GM20431 (cell line): ENCODE data around the gene SAXO1.

Experiments used
- in situ Hi-C: fragments of 300-500 bp; cut with MseI, MboI; formaldehyde crosslinking; loops from one replicate; pipeline ENCODE4 v1.15.0; 2020; ENCODE audit warnings: low sequenced_read_pairs; ENCODE audit not compliant: unreplicated experiment

The SAXO1 gene

DNA sequence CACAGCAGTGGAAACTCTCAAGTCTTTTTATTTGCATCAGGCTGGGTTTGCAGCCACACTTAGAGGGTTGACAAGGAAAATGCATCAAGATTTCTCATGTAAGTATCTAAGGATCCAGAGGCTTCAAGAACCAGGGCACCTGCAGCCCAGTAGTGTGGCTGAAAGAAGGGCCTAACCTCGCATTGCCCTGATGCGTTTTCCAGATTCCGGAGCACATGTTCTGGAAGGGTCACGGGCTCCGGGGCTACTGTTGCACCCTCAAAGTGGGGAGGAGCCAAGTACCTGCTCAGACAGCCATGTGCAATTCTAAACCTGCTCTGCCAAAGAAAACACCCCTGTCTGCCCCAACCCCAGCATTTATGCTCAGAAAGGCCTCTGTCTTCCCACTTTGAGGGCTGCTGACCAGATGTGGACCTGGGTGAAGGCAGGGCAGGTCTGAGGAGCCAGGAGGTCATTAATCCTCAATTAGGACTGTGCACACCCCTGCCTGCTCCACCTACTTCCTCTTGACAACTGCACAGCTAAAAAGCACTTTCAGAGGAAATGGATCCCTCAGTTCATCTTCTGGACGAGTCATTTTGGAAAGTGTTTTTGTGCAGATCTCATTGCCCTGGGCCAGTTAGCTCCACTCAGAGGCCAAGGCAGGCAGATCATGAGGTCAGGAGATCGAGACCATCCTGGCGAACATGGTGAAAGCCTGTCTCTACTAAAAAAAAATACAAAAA, 110.7 kb downstream of the SAXO1 start:
- in situ Hi-C loops: no loop called here

DNA sequence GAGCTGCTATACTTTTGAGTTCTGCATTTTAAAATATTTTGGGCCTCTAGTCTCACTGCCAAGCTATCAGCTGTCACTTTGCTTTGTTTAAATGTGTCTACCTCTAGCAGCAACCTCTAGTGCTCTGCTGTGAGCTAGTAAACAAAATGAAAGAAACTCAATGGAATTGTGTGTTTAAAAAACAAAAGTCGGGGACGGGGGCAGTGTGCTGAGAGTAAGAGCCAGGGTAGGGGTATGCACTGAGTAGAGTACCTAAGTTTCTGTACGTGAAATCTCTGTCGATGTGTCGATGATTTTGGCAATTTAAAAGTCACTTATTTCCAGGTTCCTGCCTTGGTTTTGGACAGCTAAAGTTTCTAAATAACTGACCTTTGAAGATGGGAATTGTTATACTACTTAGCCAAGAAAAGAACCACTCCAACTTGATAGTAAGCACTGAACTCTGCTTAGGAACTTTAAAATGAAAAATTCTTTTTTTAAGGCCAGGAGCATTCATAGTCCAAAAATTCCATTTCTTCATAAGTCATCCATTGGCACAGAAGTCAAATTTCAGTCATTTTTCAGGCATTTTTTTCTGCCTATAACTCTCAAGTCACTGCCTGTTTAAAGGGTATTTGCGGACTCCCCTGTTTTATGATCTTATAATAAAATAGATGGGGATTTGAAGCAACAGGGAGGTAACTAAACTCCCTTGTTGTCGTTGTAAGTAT, 111.5 kb downstream of the SAXO1 start:
- in situ Hi-C loops: no loop called here

DNA sequence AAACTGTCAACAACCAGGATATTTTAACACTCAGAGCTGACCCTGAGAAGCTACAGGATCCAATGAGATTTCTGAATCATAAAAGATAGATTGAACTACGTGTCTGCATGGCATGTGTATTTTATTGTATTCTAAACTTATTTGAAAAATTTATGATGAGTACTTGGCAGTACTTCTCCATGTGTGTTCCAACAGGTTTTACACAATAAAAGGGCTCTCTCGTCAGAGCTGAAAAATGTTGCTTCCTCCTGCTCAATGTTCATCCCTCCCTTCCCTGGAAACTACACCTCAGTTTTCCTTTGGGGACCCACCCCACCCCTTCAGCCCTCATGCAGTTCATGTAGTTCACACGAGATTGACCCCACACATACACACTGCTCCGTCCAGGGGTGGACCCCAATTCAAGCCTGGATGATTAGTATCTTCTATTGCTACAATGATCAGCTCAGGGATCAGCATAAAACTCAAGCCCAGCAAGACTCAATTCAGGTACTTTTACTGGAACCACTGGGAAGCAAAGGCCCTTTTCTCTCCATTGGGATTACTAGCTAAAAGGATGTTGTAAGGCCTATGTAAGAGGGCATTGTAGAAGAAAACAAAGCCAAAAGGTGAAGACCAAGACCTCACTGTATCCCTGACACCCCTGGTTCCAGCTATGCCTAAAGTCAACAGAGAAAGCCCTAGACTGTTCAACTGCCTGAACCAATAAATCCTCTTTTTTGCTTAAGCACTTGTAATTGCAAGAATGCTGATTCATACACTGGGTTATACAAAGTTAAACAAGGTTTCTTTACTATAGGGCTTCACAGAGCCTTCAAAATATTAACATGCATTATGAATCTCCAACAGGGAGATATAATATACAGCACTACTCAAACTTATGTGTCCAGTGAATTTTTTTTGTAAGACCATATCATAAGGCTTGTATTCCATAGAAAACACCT, 112.6 kb downstream of the SAXO1 start:
- in situ Hi-C loops: no loop called here

DNA sequence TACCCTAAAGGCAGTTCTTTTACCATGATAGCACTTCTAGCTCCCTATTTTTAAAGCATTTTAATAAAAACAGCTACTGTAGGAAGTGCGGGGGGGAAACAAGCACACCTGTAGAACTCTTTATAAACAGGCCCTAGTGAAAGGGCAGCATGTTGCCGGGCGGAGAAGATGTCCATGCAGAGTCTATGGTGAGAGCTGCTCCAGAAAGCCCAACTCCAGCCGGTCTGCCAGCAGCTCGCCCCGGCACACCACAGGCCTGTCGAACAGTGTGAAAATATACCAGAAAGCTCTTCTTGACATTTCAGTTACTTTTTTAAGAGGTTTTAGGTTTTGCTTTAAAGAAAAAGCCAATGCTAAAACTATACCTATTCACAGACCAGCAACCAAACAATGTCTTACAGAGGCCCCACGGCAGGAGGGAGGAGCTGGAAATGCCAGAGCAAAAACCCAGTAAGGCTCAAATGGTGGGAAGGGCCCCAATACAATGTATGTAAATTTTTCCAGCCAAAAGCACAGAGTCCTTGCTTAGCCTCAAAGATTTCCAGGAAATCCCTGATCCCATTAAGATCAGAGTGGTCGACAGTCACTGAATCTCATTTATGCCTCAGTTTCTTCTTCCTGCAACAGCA, 121.2 kb downstream of the SAXO1 start:
- in situ Hi-C loops: no loop called here

DNA sequence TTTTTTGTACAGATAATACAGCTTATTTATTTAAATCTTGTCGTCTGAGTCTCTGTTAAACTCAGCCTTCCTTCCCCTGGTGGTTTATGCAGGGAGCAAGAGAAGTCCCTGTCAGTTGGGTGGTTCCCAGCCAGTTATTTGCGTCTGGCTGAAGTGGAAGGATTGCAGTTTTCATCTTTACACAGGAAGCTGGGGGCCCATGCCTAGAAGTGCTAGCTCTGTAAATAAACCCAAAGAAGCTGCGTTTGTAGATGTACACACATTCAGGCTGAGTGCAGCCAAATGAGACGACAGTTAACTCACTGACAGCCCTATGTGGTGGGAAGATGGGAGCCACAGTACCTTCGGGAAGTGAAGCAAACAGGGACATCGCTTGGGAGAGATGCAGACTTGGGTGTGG, 122.1 kb downstream of the SAXO1 start:
- in situ Hi-C loops: no loop called here

DNA sequence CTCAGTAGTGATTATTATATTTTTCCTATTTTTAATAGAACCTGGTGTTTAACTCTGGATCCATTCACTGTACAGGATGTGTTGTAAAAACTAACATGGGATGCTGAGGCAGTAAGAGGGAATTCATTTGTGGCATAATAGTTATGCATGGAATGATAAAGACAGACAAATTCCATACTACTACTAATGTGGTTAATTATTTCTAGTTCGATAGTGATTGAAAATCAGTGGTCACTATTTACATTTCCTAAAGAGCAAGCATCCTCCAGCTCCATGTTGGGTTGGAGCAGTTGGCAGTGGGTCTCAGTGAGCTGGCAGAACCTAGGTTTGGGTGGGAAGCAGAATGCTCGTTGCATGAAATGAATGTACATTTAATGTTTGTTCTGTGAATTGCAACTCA, 122.6 kb downstream of the SAXO1 start:
- in situ Hi-C loops: no loop called here

DNA sequence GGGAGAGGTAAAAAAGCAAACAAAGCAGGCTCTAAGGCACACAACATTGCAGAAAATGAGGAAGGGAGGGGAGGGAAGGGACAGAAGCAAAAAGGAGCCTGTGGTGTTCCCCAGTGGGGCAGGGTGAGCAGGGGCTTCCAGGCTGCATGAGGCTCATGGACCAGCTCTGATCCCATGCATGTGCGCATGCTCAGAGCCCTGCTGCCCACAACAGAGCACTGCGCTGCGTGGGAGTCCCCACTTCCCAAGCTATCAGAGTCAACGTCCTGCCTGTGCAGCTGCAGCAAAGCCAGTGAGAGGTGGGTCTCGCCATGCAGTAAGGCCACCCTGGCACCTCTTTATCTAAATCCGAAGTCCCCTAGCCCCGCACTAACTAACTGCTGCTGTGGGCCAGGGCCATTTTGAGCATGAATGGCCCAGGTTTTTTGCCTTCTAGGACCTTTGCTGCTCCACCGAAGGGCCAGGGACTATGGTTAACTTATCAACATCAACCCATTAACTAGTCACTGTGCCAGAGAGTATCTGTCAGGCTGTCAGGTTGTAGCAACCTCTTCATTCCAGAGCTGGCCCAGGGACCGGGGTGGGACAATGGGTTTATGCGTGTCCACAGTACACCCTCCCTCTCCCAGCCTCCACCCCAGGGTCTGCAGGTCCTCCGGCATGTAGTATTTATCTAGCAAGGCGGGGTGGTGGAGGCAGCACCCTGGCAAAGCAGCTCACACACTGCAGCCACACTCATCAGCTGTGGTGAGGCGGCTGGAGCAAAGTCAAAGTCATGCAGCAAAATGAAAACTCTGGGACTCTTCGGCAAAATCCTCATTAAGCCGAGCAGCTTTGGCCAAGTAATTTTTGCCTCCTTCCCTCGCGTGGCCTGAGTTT, 123.6 kb downstream of the SAXO1 start:
- in situ Hi-C loops: no loop called here

DNA sequence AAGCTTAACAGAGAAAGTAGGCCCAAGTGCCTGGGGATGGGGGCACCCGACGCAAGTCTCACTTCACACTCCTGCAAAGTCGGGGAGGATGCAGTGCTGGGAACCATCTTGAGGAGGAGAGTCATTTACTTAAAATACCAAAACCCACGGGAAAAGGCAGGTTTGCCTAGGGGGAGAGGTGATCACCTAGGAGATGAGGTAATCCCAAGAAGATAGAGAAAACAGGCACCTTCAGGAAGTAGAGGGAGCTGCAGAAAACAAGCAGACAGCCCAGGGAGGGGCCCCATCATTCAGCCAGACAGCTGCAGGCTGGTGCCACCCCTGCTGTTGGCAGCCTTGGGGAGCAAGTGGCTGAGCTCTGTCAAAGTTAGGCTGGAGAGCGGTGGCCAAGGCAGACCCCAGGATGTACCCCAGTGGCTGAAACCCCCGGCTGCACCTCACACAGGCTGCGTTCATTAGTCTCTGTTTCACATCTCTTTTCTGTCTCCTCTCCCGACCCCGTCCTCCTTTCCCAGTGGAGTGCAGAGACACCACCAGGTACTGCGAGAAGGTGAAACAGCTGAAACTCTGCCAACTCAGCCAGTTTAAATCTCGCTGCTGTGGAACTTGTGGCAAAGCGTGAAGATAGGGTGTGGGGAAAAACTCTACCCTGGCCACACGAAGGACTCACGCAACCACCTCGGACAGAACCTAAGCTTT, 124.9 kb downstream of the SAXO1 start:
- in situ Hi-C loops: no loop called here

DNA sequence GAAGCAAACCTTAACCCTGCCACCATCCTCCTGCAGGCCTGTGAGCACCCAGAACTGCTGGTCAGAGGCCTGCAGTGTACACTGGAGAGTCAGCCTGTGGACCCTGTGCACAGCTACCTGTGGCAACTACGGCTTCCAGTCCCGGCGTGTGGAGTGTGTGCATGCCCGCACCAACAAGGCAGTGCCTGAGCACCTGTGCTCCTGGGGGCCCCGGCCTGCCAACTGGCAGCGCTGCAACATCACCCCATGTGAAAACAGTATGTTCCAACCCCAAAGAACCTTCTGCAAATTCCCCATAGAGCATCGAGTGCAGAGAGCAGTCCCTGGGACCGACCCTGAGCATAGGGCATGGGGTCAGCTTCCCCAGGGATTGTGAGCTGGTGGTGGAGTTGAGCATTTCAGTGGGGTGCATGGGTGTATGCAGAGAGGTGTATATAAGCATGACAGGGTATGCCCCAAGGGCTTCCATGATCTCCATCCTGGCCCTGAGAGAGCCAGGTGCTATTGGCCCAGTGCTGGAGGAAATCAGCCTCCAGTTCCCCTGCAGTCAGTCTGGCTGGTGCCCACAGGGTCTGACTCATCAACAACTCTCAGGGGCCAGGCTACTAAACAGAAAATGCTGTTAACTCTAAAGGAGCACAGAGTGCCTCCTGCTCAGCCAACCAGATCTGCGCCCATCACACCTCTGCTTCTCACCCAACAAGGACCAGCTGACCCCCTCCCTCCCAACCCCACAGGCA, 126.2 kb downstream of the SAXO1 start:
- in situ Hi-C loops: no loop called here

DNA sequence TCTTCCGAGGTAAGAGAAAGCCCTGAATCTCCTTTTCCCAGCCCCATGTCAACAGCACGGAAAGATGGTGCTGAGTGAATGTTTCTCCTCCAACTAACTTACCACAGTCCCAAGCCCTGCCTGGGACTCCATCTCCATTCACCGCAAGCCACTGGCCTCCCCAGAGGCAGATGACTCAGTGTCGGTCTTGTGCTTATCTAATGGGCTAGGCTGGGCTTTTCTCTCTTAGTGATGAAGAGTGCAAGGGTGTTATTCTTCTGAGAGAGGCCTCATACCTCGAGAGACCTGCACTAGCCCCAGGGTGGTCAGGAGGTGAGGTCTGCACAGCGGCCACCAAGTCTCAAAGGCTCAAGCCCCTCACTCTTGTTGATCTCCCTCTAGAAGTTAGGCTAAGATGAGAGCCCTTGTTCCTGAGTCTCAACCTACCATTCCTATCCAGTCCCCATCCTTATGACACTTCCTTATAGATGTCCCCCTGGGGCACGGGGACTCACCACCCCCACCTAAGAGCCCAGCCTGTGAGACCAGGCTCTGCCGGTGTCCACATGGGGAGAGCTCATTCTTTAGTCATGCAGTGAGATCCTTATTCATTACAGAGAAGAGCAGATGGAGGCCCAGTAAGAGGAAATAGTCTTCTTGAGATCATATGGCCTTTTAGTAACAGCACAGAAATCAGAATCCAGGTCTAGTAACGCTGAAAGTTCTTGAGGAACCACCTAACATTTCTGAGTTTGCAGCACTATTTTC, 127.0 kb downstream of the SAXO1 start:
- in situ Hi-C loops: no loop called here

DNA sequence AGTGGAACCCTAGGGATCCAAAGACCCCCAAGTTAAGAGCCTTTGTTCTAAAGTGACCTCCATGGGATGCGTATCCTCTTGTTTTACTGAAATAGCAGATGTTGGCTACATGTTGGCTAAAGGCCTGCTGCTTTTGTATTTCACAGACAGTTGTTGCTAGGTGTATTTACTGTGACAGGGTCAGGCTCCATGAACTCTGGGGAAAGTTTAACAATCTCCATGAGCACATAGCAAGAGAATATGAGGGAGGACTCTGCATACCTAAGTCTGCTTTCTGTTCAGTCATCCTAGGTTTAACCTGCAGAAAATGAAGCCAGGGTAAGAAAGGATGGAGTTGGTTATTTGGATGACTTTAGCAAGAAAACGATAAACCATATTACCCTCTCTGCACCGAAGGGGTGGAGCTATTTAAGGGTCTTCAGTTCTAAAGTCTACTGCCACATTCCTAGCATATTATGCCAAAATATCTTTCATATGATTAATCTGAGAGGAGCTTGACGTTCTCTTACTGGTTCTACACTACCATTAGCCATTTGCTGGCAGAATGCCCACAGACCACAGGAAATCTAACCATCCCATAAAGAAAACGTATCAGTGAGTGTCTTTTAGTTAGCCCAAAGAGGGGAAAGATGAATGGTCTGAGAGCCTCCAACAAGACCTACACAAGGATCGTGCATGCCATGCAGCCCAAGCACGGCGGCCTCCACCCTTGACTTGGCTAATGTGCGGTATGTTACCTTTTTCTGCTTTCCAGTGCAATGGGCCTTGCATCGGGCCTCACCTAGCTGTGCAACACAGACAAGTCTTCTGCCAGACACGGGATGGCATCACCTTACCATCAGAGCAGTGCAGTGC, 127.8 kb downstream of the SAXO1 start:
- in situ Hi-C loops: no loop called here

DNA sequence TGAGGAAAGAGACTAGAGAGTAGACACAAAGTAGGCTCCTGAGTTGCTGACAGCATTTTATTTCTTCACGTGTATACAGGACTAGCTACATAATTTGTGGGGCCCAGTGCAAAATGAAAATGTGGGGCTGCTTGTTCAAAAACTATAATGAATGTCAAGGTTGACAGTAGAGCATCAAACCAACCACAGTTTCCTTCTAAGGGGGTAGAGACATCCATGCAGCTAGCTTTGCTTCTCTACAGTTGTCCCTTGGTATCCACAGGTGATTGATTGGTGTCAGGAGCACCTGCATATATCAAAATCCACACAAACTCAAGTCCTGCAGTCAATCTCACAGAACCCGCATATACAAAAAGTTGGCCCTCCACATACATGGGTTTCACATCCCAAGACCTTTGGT, 129.6 kb downstream of the SAXO1 start:
- in situ Hi-C loops: no loop called here

DNA sequence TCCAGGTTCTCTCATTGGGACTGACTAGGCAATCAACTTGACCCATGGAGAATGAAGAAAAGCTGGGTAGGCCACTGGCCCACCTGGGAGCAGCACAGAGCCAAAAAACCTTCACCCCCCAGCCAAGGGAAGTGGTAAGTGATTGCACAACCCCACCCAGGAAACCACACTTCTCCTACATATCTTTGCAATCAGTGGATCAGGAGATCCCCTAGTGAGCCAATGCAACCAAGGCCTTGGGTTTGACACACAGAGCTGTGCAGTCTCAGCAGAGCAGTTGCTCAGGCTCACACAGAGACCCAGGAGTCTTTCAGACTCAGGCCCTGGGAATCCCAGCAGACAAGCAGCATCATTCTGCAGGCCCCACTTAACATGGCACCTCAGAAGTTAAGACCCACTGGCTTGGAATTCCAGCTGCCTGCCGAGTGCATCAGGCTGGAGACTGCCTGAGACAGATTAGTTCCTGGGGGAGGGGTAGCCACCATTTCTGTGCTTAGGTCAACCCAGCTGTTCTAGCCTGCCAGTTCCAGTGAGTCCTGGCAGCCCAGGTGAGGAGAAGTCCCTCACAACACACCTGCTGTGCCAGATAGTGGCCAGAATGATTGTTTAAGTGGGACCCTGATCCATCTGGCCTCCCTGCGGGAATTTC, 136.4 kb downstream of the SAXO1 start:
- in situ Hi-C loops: no loop called here

DNA sequence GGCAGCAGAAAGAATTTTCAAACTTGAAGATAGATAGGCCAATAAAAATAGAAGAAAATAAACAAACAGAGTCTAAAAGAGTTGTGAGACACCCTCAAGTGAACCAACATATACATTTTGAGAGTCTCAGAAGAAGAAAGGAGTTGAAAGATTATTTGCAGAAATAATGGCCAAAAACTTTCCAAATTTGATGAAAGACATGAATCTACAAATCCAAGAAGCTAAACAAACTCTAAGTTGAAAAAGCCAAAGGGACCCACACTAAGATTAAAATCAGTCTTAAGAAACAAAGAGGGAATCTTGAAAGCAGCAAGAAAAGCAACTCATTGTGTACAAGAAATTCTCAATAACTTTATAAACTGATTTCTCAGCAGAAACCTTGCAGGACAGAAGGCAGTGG, 137.0 kb downstream of the SAXO1 start:
- in situ Hi-C loops: no loop called here

DNA sequence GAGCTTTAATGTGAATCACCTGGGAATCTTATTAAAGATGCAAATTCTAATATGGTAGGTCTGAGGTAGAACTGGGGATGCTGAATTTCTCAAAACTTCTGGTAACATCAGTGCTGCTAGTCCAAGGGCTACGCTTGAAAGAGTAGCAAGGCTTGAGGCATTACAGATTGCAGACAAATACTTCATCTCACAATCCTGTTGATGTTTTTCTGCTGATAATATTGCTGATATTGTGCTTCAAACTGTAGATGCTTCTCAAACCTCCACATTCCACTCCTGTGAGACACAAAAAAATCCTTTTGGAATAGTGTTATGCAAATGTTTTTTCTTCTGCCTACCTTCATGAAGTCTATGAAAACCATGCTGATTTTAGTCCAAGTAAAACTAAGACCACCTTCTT, 139.5 kb downstream of the SAXO1 start:
- in situ Hi-C loops: no loop called here

DNA sequence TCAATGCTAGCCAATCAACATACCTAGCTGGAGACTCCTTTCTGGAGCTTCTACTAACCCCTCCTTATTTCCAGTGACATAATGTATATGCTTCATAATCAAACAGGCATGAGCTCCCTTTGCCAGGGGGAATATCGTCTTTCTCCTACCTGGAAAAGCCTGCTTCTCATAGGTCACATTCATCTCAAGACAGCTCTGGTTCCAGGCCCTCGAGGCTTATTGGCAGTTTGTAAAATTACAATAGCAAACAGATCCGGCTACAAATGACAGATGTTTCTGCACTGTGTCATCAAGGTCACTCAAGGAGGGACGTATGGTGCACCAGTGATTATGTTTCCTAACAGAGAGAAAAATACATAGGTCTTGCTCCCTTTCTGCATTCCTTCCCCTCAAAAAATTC, 140.0 kb downstream of the SAXO1 start:
- in situ Hi-C loops: no loop called here
